NCI-H1417 treated with DMSO at 0.1 percent for 48 hours (cell line): Measurements from ENCODE around the gene CES1.
"Not testable (repeated sequence)": the region's sequence is repeated elsewhere in the genome, so short reads cannot be mapped to it uniquely, and the experiment has no call there.

ENCODE experiments used
- DNase-seq: peaks from one replicate; lab custom pipeline; 2025; lab: John Stamatoyannopoulos, UW

Gene CES1

DNA sequence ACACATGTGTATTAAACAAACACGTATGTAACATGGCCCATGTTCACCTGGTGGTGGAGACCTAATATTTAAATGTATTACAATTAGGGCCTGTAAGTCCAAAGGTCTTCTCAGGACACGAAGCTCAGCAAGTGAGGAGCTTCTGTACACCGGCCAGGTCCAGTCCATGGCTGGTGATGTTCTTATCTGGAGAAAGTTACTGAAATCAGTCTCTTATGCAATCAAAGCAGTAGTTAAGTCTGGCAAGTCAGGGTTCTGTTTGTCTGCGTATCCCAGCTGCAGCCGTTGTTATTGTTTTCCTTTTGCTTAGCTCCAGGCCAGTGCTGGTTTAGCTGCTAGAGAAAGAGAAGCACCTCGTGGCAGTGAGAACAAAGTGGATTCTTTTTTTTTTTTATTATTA, 41.4 kb downstream of the CES1 start:
- DNase-seq, result not testable (repeated sequence)

- DNase-seq, result not testable (repeated sequence)
Observed at GRCh38 chr16:55790240-55790639, 42.7 kb downstream of the CES1 start.

GRCh38 chr16:55782793-55783091, 50.2 kb downstream of the CES1 start:
- DNase-seq, result not testable (repeated sequence)

DNA sequence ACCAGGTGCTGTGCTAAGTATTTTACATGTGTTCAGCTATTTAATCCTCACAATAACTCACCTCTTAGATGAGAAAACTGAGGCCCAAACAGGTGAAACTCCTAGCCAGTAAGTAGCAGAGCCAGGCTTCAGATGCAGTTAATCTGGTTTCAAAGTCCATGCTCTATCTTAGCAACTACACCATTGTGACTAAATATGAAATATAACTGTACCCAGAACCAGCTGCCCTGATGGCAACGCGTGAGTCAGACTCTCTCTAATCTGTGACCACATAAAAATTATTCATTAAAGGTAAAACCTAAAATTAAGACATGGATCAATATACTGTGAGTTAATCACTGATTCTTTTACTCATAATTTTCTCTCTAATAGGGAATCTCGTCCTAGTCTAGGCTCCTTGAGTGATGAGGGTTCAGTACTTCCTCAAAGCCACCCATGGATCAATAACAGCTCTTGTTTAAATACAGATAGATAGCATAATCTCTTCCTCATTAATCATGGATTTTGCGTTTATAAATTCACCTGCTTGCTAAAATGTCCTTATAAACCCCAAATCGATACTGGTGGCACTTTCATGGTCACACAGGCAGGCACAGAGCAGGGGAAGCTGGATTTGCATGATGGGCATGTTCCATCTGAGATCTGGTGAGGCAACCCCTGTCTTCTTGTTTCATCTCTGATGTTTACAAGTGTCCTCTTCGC, 50.7 kb downstream of the CES1 start:
- not testable (repeated sequence) for DNase-seq

- DNase-seq, result not testable (repeated sequence)
Observed at GRCh38 chr16:55781456-55781855, 51.4 kb downstream of the CES1 start.

- not testable (repeated sequence) for DNase-seq
Observed at GRCh38 chr16:55780095-55780407, 52.8 kb downstream of the CES1 start.

- no peak for DNase-seq
Observed at GRCh38 chr16:55779402-55780094, 53.3 kb downstream of the CES1 start.

DNA sequence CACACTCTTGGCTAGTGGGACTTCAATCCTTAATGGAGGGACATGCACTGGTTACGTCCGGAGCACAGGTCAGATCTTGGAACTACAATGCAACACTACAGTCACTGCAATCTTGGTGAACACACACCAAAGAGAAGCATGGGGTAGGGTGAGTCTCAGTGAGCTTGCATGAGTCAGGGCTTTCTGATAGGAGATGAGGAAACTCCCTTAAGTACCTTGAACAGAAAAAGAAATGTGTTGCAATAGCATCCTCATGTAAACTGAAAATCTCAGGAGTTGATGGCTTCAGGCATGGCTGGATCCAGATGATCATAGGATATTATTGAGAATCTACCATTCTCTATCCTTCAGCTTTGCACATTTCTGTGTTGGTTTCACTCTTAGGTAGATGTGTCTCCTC, 54.1 kb downstream of the CES1 start:
- no peak for DNase-seq

DNA sequence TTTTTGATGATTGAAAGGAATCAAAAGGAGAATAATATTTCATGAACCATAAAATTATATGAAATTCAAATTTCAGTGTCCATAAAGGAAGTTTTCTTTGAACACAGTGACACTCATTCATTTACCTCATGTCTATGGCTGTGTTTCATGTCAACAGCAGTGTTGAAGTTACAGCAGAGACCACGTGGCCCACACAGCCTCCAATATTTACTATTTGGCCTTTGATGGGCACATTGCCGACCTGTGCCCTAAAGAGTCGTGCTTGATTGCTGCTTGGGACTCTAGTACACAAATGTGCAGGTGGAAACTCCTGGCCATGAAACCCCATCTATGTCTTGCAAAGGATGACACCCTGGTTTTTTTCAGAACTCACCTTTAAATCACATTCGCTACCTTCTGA, 57.0 kb downstream of the CES1 start:
- DNase-seq, result no peak

DNA sequence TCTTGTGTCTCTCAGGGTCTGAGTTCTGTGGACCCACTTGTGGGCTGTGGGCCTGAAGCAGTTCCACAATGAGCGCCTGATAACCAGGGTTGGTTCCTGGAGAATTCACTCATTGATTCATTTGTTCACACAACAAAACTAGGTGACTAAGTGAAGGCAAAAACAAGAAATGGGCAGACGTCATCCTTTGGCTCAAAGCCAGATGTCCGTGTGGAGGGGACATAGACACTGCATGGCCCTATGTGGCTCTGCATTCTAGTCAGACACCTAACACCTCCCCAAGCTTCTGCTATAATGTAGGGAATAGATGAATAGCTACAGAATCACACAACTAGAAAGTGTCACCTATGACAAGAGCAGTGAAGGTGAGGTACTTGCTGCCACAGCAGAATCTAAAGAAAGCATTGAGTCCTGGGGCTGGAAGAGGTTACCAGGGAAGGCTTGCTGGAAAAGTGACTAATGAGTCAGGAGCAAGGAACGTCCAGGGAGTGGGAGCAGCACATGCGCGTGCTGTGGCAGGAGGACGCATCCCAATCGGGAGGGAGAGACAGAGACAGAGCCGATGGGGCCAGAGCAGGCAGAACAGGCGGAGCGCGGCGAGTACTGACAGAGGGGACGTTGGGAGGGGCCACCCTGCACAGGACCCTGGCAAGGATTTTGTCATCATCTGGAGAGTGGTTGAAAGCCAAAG, 58.9 kb downstream of the CES1 start:
- DNase-seq, result no peak

DNA sequence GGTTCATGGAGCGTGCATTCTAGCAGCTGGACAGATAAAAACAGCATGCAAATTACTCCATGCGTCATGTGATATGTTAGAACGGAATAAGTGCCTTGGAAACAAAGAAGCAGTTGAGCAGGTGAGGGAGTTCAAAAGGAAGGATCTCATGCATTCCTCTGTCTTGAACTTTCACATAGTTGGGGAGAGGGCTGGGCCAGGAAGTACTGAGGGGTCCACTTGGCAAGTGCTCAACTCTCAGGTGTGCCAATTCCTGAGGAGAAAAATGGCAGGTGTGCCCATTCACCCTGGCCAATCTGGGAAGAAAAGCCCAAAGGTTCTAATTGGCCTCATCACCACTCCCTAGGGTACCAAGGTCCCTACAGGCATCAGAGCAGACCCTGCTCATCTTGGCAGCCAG, 67.7 kb downstream of the CES1 start:
- DNase-seq, result no peak

DNA sequence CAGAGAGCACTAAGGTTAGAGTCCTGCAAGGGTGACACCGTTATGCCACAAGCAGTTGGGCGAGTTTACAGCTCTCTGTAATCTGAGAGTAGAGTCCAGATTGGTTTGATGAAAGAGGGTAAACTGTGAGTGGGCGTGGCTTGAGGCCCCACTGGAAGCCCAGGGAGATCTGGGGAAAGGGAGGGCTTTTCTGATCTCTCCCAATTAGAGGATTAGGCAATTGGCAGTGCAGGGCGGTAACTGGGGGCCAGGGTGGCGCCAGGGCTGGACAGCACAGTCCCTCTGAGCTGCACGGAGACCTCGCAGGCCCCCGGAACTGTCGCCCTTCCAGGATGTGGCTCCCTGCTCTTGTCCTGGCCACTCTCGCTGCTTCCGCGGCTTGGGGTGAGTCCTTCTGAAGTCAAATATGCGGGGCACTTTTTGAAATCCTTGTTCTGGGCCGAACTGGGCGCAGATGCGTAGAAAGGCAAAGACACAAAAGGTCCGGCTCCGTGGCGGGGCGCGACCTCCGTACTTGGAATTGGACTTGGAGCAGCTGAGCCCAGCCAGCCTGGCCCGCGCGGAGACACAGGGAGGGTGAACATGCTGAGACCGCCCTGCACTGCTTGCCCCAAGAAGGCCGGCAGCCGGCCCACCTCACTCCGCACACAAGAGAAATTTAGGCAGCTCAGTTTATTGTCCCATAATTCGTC, 72.4 kb downstream of the CES1 start:
- DNase-seq, result no peak

DNA sequence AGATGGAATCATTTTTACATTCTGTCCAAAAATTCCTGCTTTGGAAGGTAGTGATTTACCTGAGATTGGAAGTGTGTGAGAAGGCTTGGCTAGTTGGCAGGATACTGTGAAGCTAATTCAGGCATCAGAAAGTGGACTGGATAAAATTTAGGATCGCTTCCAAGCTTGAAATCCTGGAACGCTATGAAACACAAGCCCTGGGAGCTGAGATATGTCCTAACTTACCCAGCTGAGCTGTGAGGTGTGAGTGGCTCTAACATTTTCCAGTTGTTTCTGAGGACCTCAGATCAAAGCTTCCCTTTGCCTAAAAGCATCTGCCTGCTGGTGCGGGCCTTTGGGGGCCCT, 73.0 kb downstream of the CES1 start:
- not testable (repeated sequence) for DNase-seq

DNA sequence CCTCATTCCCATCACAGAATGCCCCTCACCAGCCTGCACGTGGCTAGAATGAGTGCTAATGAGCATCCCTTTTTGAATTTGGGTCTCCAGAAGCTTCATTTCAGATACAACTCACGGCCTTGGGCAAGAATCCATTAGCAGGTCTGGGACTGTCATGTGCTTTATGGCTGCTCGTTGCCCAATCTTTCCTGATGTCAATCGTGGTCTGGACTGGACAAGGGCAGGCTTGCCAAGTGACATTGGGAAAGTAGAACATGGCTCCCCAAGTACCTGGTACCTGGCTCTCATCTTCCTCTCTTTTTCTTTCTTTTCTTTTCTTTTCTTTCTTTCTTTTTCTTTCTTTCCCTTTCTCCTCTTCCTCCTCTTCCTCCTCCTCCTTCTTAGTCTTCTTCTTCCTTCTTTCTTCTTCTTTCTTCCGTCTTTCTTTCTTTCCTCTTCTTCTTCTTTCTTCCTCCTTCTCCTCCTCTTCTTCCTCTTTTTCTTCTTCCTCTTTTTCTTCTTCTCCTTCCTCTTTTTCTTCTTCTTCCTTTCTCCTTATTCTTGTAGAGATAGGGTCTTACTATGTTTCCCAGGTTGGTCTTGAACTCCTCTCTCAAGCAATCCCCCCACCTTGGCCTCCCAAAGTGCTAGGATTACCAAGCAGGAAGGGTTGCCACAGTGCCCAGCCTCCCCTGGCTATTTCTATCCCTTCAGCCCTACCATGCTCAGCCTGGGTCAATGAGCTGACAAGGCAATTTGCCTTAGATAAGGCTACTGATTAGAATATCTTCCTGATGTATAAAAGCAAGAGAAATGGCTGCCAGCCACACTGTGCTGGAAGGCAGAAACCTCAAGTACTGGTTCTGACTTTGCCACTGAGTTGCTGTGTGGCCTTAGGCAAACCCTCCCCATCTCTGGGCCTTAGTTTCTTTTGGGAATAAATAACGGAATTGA, 75.0 kb downstream of the CES1 start:
- DNase-seq, result not testable (repeated sequence)

GRCh38 chr16:55756963-55757362, 75.9 kb downstream of the CES1 start:
- no peak for DNase-seq

DNA sequence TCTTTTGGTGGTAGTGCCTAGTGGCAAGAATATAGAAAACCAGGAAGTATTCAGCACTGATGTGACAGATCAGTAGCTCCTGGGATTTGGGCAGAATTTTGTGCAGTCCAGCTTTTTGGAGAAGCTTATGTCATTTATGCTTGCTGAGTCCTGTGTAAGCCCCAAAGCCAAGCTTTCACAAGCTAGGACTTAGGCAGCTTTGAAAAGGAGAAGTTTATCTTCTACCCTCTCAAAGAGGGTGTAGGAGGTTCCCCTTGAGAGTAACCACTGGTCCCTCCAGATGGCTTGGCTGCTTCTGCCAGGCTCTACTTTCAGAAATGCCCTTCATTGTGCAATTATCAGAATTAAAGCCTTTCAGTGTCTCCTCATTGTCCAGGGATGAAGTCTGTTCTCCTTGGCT, 78.8 kb downstream of the CES1 start:
- no peak for DNase-seq

DNA sequence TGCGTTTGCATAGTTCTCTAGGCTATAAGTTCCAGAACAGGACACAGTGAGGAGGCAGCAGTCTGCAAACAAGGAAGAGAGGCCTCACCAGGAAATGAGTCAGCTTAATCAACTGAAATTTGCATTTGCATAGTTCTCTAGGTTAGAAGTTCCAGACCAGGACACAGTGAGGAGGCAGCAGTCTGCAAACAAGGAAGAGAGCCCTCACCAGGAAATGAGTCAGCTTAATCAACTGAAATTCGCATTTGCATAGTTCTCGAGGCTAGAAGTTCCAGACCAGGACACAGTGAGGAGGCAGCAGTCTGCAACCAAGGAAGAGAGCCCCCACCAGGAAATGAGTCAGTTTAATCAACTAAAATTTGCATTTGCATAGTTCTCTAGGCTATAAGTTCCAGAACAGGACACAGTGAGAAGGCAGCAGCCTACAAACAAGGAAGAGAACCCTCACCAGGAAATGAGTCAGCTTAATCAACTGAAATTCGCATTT, 79.7 kb downstream of the CES1 start:
- DNase-seq, result not testable (repeated sequence)
